ENCODE data around the gene LRRC75A. TPM values are rescaled to one million over a fixed set of nuclear protein-coding genes. Genes with fewer than 3 reads are reported as not detected.

LRRC75A gene
- total and polyA plus RNA-seq, 7 experiments from 2014 or later = 0.92 to 5.2 (median 3.3) TPM

DNA sequence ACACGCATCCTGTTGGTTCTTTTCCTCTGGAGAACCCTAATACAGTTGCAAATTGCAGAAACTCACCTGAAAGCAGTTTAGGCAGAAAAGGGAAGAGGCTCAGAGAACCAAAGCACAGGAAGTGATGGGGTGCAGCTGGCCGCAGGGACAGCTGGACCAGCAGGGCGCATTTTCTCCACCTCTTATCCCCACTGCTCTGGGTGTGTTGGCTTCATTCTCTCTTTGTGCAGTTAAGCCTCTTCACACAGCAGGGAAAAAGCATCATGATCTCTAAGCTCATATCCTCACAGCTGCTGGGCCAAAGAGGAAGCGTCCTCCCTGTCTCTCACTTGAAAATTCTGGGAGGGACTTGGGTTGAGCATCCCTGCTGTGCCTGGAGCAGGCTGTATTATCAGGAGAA lies 20.0 kb upstream of the LRRC75A start:
- DNase-seq (peak in 1 of 9 donors; percentile 11), ATAC-seq (peak; percentile 27)
- Mint-ChIP-seq H3K36me3 (no peaks in the 10 kb centered on the region), H3K27ac (peak overlapping the region in 1 of 9 donors; percentile 6), H3K9me3 (peaks cover 0 to 3% (median 0%) of the 10 kb centered on the region in 11 donors), H3K4me3 (no peak overlapping the region), H3K4me1 (peaks cover 6 to 21% (median 10%) of the 10 kb centered on the region in 7 donors), H3K27me3 (peaks cover 9 to 24% (median 14%) of the 10 kb centered on the region in 5 donors)
- Histone ChIP-seq H3K27me3 (ENCODE audit: control insufficient read depth in 2 of 2, insufficient read depth in 2 of 2, low read length in 2 of 2) (no peaks in the 10 kb centered on the region), H3K4me1 (ENCODE audit: control insufficient read depth in 2 of 2, insufficient read depth in 2 of 2, low read length in 2 of 2) (no peaks in the 10 kb centered on the region), H3K27ac (ENCODE audit: low read depth, low read length) (no peak overlapping the region), H3K36me3 (ENCODE audit: control insufficient read depth in 2 of 3, insufficient read depth in 3 of 3, low read length in 3 of 3) (no peaks in the 10 kb centered on the region), H3K4me3 (ENCODE audit: low read length) (no peak overlapping the region), H3K9me3 (ENCODE audit: control insufficient read depth in 2 of 3, low read length in 3 of 3) (no peaks in the 10 kb centered on the region)
- ChIA-PET CTCF (interaction anchor here (0.7 to 0.8 kb wide), 3 partner anchors 10 to 166 kb away, joined by 3 to 4 read pairs (median 3); no protein-coding TSS in a partner anchor), POLR2A (no interaction called here)
- intact Hi-C loops (cut with micrococcal nuclease) = no loop called here

DNA sequence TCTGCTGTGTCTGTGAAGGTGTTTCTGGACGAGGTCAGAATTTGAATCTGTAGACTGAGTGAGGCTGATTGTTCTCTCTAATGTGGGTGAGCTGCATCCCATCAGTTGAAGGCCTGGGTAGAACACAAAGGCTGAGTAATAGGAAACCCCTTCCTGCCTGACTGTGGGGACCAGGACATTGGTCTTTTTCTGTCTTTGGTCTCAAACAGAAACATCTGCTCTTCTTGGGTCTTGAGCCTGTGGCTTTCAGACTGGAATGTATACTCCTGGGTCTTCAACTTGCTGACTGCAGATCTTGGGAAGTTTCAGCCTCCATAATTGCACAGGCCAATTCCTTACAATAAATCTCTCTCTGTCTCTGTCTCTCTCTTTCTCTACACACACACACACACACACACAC lies 19.6 kb upstream of the LRRC75A start:
- no peaks in the 10 kb centered on the region for H3K36me3 ChIP-seq (ENCODE audit: control insufficient read depth in 2 of 3, insufficient read depth in 3 of 3, low read length in 3 of 3)
- no peaks in the 10 kb centered on the region for H3K4me1 ChIP-seq (ENCODE audit: control insufficient read depth in 2 of 2, insufficient read depth in 2 of 2, low read length in 2 of 2)
- CTCF ChIA-PET = interaction anchor here (0.7 to 2.6 kb wide), 3 partner anchors 10 to 167 kb away, joined by 3 to 9 read pairs (median 4); no protein-coding TSS in a partner anchor
- no peak overlapping the region for H3K27ac ChIP-seq (ENCODE audit: low read depth, low read length)
- DNase-seq (no peak), ATAC-seq (no peak)
- Mint-ChIP-seq H3K36me3 (no peaks in the 10 kb centered on the region), H3K27me3 (peaks cover 9 to 20% (median 11%) of the 10 kb centered on the region in 5 donors), H3K4me3 (no peak overlapping the region), H3K27ac (peak overlapping the region in 1 of 9 donors; percentile 6), H3K4me1 (peaks cover 6 to 18% (median 10%) of the 10 kb centered on the region in 7 donors), H3K9me3 (peaks cover 0 to 3% (median 0%) of the 10 kb centered on the region in 11 donors)
- no peaks in the 10 kb centered on the region for H3K27me3 ChIP-seq (ENCODE audit: control insufficient read depth in 2 of 2, insufficient read depth in 2 of 2, low read length in 2 of 2)
- POLR2A ChIA-PET = no interaction called here
- no peaks in the 10 kb centered on the region for H3K9me3 ChIP-seq (ENCODE audit: control insufficient read depth in 2 of 3, low read length in 3 of 3)
- intact Hi-C loops (cut with micrococcal nuclease) = no loop called here
- H3K4me3 ChIP-seq (ENCODE audit: low read length) = no peak overlapping the region

DNA sequence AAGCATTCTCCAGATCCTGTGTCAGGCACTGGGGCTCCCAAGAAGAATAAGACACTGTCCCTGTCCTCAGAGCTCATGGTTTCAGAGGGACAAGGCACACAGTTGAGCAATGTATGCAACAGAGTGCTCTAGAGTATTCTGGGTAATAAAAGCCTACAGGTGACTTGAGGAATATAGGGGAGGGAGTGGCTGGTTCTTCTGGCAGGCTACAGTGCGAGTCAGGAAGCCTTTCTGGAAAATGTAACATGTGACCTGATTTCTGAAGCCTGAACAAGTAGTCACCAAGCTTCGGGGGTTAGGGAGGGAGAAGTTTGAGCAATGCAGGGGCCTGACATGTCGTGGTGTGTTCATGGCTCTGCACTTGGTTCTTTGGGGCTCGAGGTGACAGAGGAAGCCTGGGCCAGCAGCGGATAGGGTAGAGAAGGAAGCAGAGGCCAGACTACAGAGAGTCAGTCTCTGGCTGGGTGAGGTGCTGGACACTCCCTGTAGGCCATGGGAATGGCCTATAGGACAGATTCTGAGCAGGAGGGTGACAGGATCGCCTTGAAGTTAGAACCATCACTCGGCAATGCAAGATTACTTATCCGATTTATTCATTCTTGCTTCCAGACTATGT lies 16.0 kb upstream of the LRRC75A start:
- H3K36me3 ChIP-seq (ENCODE audit: control insufficient read depth in 2 of 3, insufficient read depth in 3 of 3, low read length in 3 of 3) = no peaks in the 10 kb centered on the region
- H3K27me3 ChIP-seq (ENCODE audit: control insufficient read depth in 2 of 2, insufficient read depth in 2 of 2, low read length in 2 of 2) = no peaks in the 10 kb centered on the region
- no peaks in the 10 kb centered on the region for H3K36me3 Mint-ChIP-seq
- ChIA-PET CTCF (no interaction called here), POLR2A (interaction anchor here (1.4 kb wide), 1 partner anchor 14 kb away, joined by 6 read pairs; no protein-coding TSS in a partner anchor)
- DNase-seq (no peak), ATAC-seq (no peak)
- intact Hi-C loops (cut with micrococcal nuclease) = no loop called here
- no peak overlapping the region for H3K27ac Mint-ChIP-seq
- no peaks in the 10 kb centered on the region for H3K9me3 ChIP-seq (ENCODE audit: control insufficient read depth in 2 of 3, low read length in 3 of 3)
- H3K4me3 Mint-ChIP-seq = no peak overlapping the region
- H3K27ac ChIP-seq (ENCODE audit: low read depth, low read length) = no peak overlapping the region
- H3K4me1 Mint-ChIP-seq = peaks cover 3 to 11% (median 8%) of the 10 kb centered on the region in 7 donors
- H3K4me1 ChIP-seq (ENCODE audit: control insufficient read depth in 2 of 2, insufficient read depth in 2 of 2, low read length in 2 of 2) = no peaks in the 10 kb centered on the region
- peaks cover 0 to 3% (median 0%) of the 10 kb centered on the region in 11 donors for H3K9me3 Mint-ChIP-seq
- H3K27me3 Mint-ChIP-seq = peaks cover 0 to 14% (median 0%) of the 10 kb centered on the region in 5 donors
- H3K4me3 ChIP-seq (ENCODE audit: low read length) = no peak overlapping the region

DNA sequence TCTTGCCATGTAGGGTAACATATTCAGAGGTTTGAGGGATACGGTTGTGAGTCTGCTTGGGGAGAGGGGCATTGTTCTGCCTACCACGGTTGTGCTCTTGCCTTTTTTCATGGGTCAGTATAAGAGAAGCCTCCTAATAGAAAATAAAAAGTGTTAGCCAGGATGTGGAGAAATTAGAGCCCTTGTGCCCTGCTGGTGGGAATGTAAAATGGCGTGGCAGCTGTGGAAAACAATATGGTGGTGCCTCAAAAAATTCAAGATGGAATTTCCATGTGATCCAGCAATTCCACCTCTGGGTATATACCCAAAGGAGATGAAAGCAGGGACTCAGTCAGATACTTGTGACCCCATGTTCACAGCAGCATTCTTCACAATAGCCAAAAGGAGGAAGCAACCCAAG lies 14.2 kb upstream of the LRRC75A start:
- Histone ChIP-seq H3K4me1 (ENCODE audit: control insufficient read depth in 2 of 2, insufficient read depth in 2 of 2, low read length in 2 of 2) (no peaks in the 10 kb centered on the region), H3K36me3 (ENCODE audit: control insufficient read depth in 2 of 3, insufficient read depth in 3 of 3, low read length in 3 of 3) (no peaks in the 10 kb centered on the region), H3K27me3 (ENCODE audit: control insufficient read depth in 2 of 2, insufficient read depth in 2 of 2, low read length in 2 of 2) (no peaks in the 10 kb centered on the region), H3K9me3 (ENCODE audit: control insufficient read depth in 2 of 3, low read length in 3 of 3) (no peaks in the 10 kb centered on the region), H3K4me3 (ENCODE audit: low read length) (no peak overlapping the region), H3K27ac (ENCODE audit: low read depth, low read length) (no peak overlapping the region)
- POLR2A ChIA-PET = no interaction called here
- H3K27ac Mint-ChIP-seq = no peak overlapping the region
- no peaks in the 10 kb centered on the region for H3K4me1 Mint-ChIP-seq
- intact Hi-C loops (cut with micrococcal nuclease) = no loop called here
- H3K4me3 Mint-ChIP-seq = no peak overlapping the region
- DNase-seq (no peak), ATAC-seq (no peak)
- CTCF ChIA-PET = no interaction called here
- no peaks in the 10 kb centered on the region for H3K9me3 Mint-ChIP-seq
- peaks cover 0 to 14% (median 0%) of the 10 kb centered on the region in 5 donors for H3K27me3 Mint-ChIP-seq
- no peaks in the 10 kb centered on the region for H3K36me3 Mint-ChIP-seq

DNA sequence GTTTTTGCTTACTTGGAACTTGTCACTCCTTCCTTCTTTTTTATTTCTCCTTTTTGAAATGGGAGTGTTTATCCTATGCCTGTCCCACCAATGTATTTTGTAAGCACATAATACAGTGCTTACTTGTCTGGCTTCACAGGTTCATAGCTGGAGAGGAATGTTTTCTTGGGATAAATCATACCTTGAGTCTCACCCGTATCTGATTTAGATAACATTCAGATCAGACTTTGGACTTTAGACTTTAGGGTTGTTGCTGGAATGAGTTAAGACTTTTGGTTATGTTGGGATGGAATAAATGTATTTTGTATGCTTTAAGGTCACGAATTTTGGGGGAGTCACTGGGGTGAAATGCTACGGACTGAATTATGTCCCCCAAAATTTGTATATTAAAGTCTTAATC lies 13.0 kb upstream of the LRRC75A start:
- Histone ChIP-seq H3K27me3 (ENCODE audit: control insufficient read depth in 2 of 2, insufficient read depth in 2 of 2, low read length in 2 of 2) (no peaks in the 10 kb centered on the region), H3K36me3 (ENCODE audit: control insufficient read depth in 2 of 3, insufficient read depth in 3 of 3, low read length in 3 of 3) (no peaks in the 10 kb centered on the region), H3K4me1 (ENCODE audit: control insufficient read depth in 2 of 2, insufficient read depth in 2 of 2, low read length in 2 of 2) (no peaks in the 10 kb centered on the region), H3K4me3 (ENCODE audit: low read length) (no peak overlapping the region), H3K9me3 (ENCODE audit: control insufficient read depth in 2 of 3, low read length in 3 of 3) (no peaks in the 10 kb centered on the region), H3K27ac (ENCODE audit: low read depth, low read length) (no peak overlapping the region)
- H3K9me3 Mint-ChIP-seq = no peaks in the 10 kb centered on the region
- peaks cover 0 to 3% (median 0%) of the 10 kb centered on the region in 7 donors for H3K4me1 Mint-ChIP-seq
- no peak for DNase-seq
- no peaks in the 10 kb centered on the region for H3K36me3 Mint-ChIP-seq
- no peak overlapping the region for H3K4me3 Mint-ChIP-seq
- CTCF ChIA-PET = interaction anchor here (1.3 kb wide), 1 partner anchor 16 kb away, joined by 3 read pairs; no protein-coding TSS in a partner anchor
- POLR2A ChIA-PET = no interaction called here
- H3K27me3 Mint-ChIP-seq = peaks cover 0 to 14% (median 0%) of the 10 kb centered on the region in 5 donors
- intact Hi-C loops (cut with micrococcal nuclease) = no loop called here
- H3K27ac Mint-ChIP-seq = peak overlapping the region in 1 of 9 donors; percentile 36
- no peak for ATAC-seq

DNA sequence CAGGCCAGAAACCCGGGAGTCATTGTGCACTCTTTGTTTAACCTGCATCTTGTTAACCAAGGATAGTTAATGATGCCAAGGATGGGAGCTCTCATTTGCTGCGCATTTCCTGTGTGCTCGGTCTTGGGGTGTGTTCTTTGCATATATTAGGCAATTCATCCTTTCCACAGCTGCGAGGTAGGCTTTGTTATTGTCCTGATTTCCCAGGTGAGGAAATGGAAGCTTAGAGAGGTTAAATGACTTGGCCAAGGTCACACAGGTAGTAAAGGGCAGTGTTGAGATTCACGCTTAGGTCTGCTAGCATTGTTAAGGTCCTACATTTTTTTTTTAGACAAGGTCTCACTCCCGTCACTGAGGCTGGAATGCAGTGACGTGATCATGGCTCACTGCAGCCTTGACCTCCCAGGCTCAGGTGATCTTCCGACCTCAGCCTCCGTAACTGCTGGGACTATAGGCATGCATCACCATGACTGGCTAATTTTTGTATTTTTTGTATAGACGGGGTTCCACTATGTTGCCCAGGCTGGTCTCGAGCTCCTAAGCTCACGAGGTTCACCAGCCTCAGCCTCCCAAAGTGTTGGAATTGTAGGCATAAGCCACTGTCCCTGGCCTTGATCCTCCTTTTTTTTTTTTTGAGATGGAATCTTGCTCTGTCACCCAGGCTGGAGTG lies 5.0 kb upstream of the LRRC75A start:
- Mint-ChIP-seq H3K27ac (no peak overlapping the region), H3K4me1 (peaks cover 0 to 5% (median 0%) of the 10 kb centered on the region in 7 donors), H3K4me3 (no peak overlapping the region), H3K27me3 (peaks cover 0 to 51% (median 12%) of the 10 kb centered on the region in 5 donors), H3K9me3 (no peaks in the 10 kb centered on the region), H3K36me3 (no peaks in the 10 kb centered on the region)
- no peaks in the 10 kb centered on the region for H3K36me3 ChIP-seq (ENCODE audit: control insufficient read depth in 2 of 3, insufficient read depth in 3 of 3, low read length in 3 of 3)
- no peaks in the 10 kb centered on the region for H3K9me3 ChIP-seq (ENCODE audit: control insufficient read depth in 2 of 3, low read length in 3 of 3)
- intact Hi-C loops (cut with micrococcal nuclease) = no loop called here
- ChIA-PET POLR2A (no interaction called here), CTCF (no interaction called here)
- no peaks in the 10 kb centered on the region for H3K27me3 ChIP-seq (ENCODE audit: control insufficient read depth in 2 of 2, insufficient read depth in 2 of 2, low read length in 2 of 2)
- H3K27ac ChIP-seq (ENCODE audit: low read depth, low read length) = no peak overlapping the region
- H3K4me1 ChIP-seq (ENCODE audit: control insufficient read depth in 2 of 2, insufficient read depth in 2 of 2, low read length in 2 of 2) = no peaks in the 10 kb centered on the region
- no peak for DNase-seq
- ATAC-seq = no peak
- no peak overlapping the region for H3K4me3 ChIP-seq (ENCODE audit: low read length)
